Kidney epithelial cell (primary cell): ENCODE measurements around the gene HSD17B4. TPM values are rescaled to one million over a fixed set of nuclear protein-coding genes. Genes with fewer than 3 reads are reported as not detected.
"Not testable (repeated sequence)": the region's sequence is repeated elsewhere in the genome, so short reads cannot be mapped to it uniquely, and the experiment has no call there.

Experiments
- DNase-seq: peaks from one replicate; pipeline ENCODE4 v3.0.0-alpha.2; 2010; ENCODE audit warnings: low read depth
- H3K27me3 ChIP-seq: 2 replicates; pipeline ENCODE4 v1.6.0; 2011; ENCODE audit warnings: low read length; ENCODE audit not compliant: control insufficient read depth, insufficient read depth
- H3K36me3 ChIP-seq: 2 replicates; pipeline ENCODE4 v1.5.1; 2011; ENCODE audit warnings: low read length; ENCODE audit not compliant: control insufficient read depth, insufficient read depth
- H3K4me3 ChIP-seq: 2 replicates; pipeline ENCODE4 v1.5.1; 2011; ENCODE audit warnings: low read depth, mild to moderate bottlenecking, control low read depth, low read length
- CTCF ChIP-seq: IDR thresholded peaks from 2 replicates; pipeline ENCODE4 v1.5.1; 2011; ENCODE audit warnings: mild to moderate bottlenecking, moderate library complexity, low read length, control low read depth, inconsistent platforms; ENCODE audit not compliant: insufficient read depth, poor library complexity, severe bottlenecking
- total RNA-seq: library from RNA; depleted of rRNA; stranded (reverse); fragments of >200 nt; gene quantifications from 2 replicates; pipeline ENCODE4 v1.2.3, GENCODE V29; 2015

The HSD17B4 gene
- total RNA-seq, 1 donor from 2014 or later: 74.0 TPM

GRCh38 chr5:119435436-119436132 lies 16.7 kb upstream of the HSD17B4 start:
- no peaks in the 10 kb centered on the region for H3K36me3 ChIP-seq
- H3K4me3 ChIP-seq: no peak overlapping the region
- peak; percentile 78 for TF ChIP-seq CTCF
- peaks cover 2% of the 10 kb centered on the region for H3K27me3 ChIP-seq
- DNase-seq: peak; percentile 26

- not testable (repeated sequence) for H3K36me3 ChIP-seq, DNase-seq, H3K4me3 ChIP-seq, H3K27me3 ChIP-seq
Observed at GRCh38 chr5:119437785-119438586, 14.3 kb upstream of the HSD17B4 start.

- not testable (repeated sequence) for H3K4me3 ChIP-seq, DNase-seq, H3K36me3 ChIP-seq, H3K27me3 ChIP-seq
Observed at GRCh38 chr5:119438587-119438917, 13.7 kb upstream of the HSD17B4 start.

- H3K27me3 ChIP-seq: peaks cover 2% of the 10 kb centered on the region
- no peak for DNase-seq
- TF ChIP-seq CTCF: no peak
Observed at GRCh38 chr5:119439140-119439631, 13.1 kb upstream of the HSD17B4 start.

GRCh38 chr5:119439632-119440031 lies 12.7 kb upstream of the HSD17B4 start:
- not testable (repeated sequence) for H3K27me3 ChIP-seq, DNase-seq, H3K4me3 ChIP-seq, H3K36me3 ChIP-seq

More at GRCh38 chr5:119439140-119439631, 13.1 kb upstream of the HSD17B4 start:
- no peak overlapping the region for H3K4me3 ChIP-seq
- no peaks in the 10 kb centered on the region for H3K36me3 ChIP-seq

- H3K4me3 ChIP-seq, DNase-seq: not testable (repeated sequence)
Observed at GRCh38 chr5:119444643-119445042, 7.7 kb upstream of the HSD17B4 start.

GRCh38 chr5:119445544-119445943 lies 6.8 kb upstream of the HSD17B4 start:
- no peaks in the 10 kb centered on the region for H3K27me3 ChIP-seq
- no peak overlapping the region for H3K4me3 ChIP-seq
- DNase-seq: no peak
- no peaks in the 10 kb centered on the region for H3K36me3 ChIP-seq
- TF ChIP-seq CTCF: no peak

More at GRCh38 chr5:119444643-119445042, 7.7 kb upstream of the HSD17B4 start:
- H3K27me3 ChIP-seq, H3K36me3 ChIP-seq: not testable (repeated sequence)
